Measurements from ENCODE around the gene RLN2. TPM values are rescaled to one million over a fixed set of nuclear protein-coding genes. Genes with fewer than 3 reads are reported as not detected.
"Not testable (repeated sequence)": the region's sequence is repeated elsewhere in the genome, so short reads cannot be mapped to it uniquely, and the experiment has no call there.

Gene RLN2
- polyA plus RNA-seq, 4 donors = 0.38 to 0.81 TPM; not detected in 2

GRCh38 chr9:5326187-5326586 lies 21.7 kb upstream of the RLN2 start:
- DNase-seq = no peak
- Histone ChIP-seq H3K27me3 (ENCODE audit: control insufficient read depth in 3 of 3, insufficient read depth in 3 of 3, low read length in 3 of 3) (no peaks in the 10 kb centered on the region), H3K9me3 (ENCODE audit: control insufficient read depth in 2 of 2, insufficient read depth in 1 of 2, low read depth in 1 of 2, low read length in 1 of 2) (no peaks in the 10 kb centered on the region), H3K4me1 (ENCODE audit: control insufficient read depth in 3 of 3, insufficient read depth in 2 of 3, low read depth in 1 of 3, low read length in 2 of 3) (no peaks in the 10 kb centered on the region), H3K36me3 (ENCODE audit: control insufficient read depth in 3 of 3, insufficient read depth in 2 of 3, low read depth in 1 of 3, low read length in 3 of 3) (no peaks in the 10 kb centered on the region), H3K4me3 (ENCODE audit: low read depth in 1 of 3, low read length in 3 of 3) (no peak overlapping the region), H3K27ac (ENCODE audit: low read depth in 1 of 3, low read length in 2 of 3) (no peak overlapping the region)
- no peak for FAIRE-seq

GRCh38 chr9:5321601-5322000 lies 17.1 kb upstream of the RLN2 start:
- not testable (repeated sequence) for H3K36me3 ChIP-seq (ENCODE audit: control insufficient read depth in 3 of 3, insufficient read depth in 2 of 3, low read depth in 1 of 3, low read length in 3 of 3); H3K27me3 ChIP-seq (ENCODE audit: control insufficient read depth in 3 of 3, insufficient read depth in 3 of 3, low read length in 3 of 3); DNase-seq; H3K9me3 ChIP-seq (ENCODE audit: control insufficient read depth in 2 of 2, insufficient read depth in 1 of 2, low read depth in 1 of 2, low read length in 1 of 2); FAIRE-seq; H3K4me3 ChIP-seq (ENCODE audit: low read depth in 1 of 3, low read length in 3 of 3); H3K27ac ChIP-seq (ENCODE audit: low read depth in 1 of 3, low read length in 2 of 3); H3K4me1 ChIP-seq (ENCODE audit: control insufficient read depth in 3 of 3, insufficient read depth in 2 of 3, low read depth in 1 of 3, low read length in 2 of 3)
- 71 to 80% (median 79%) methylated on average over 1 of the region's 1 CpG for WGBS, 3 donors

- Histone ChIP-seq H3K36me3 (ENCODE audit: control insufficient read depth in 3 of 3, insufficient read depth in 2 of 3, low read depth in 1 of 3, low read length in 3 of 3) (no peaks in the 10 kb centered on the region), H3K27me3 (ENCODE audit: control insufficient read depth in 3 of 3, insufficient read depth in 3 of 3, low read length in 3 of 3) (no peaks in the 10 kb centered on the region), H3K9me3 (ENCODE audit: control insufficient read depth in 2 of 2, insufficient read depth in 1 of 2, low read depth in 1 of 2, low read length in 1 of 2) (no peaks in the 10 kb centered on the region), H3K4me3 (ENCODE audit: low read depth in 1 of 3, low read length in 3 of 3) (no peak overlapping the region), H3K4me1 (ENCODE audit: control insufficient read depth in 3 of 3, insufficient read depth in 2 of 3, low read depth in 1 of 3, low read length in 2 of 3) (no peaks in the 10 kb centered on the region), H3K27ac (ENCODE audit: low read depth in 1 of 3, low read length in 2 of 3) (no peak overlapping the region)
- FAIRE-seq (no peak), DNase-seq (no peak)
- 7 to 27% (median 11%) methylated on average over 1 of the region's 1 CpG for WGBS, 3 donors
Measured at GRCh38 chr9:5321058-5321457, 16.5 kb upstream of the RLN2 start.

- H3K9me3 ChIP-seq (ENCODE audit: control insufficient read depth in 2 of 2, insufficient read depth in 1 of 2, low read depth in 1 of 2, low read length in 1 of 2) = peaks cover 0 to 11% of the 10 kb centered on the region in 2 donors
- FAIRE-seq = not testable (repeated sequence)
- 98 to 100% (median 100%) methylated on average over 1 of the region's 1 CpG for WGBS, 3 donors
Measured at GRCh38 chr9:5316406-5316805, 11.9 kb upstream of the RLN2 start.

GRCh38 chr9:5315187-5315923 lies 10.8 kb upstream of the RLN2 start:
- Histone ChIP-seq H3K27me3 (ENCODE audit: control insufficient read depth in 3 of 3, insufficient read depth in 3 of 3, low read length in 3 of 3) (no peaks in the 10 kb centered on the region), H3K9me3 (ENCODE audit: control insufficient read depth in 2 of 2, insufficient read depth in 1 of 2, low read depth in 1 of 2, low read length in 1 of 2) (peaks cover 0 to 11% of the 10 kb centered on the region in 2 donors), H3K4me1 (ENCODE audit: control insufficient read depth in 3 of 3, insufficient read depth in 2 of 3, low read depth in 1 of 3, low read length in 2 of 3) (no peaks in the 10 kb centered on the region), H3K4me3 (ENCODE audit: low read depth in 1 of 3, low read length in 3 of 3) (no peak overlapping the region), H3K36me3 (ENCODE audit: control insufficient read depth in 3 of 3, insufficient read depth in 2 of 3, low read depth in 1 of 3, low read length in 3 of 3) (no peaks in the 10 kb centered on the region), H3K27ac (ENCODE audit: low read depth in 1 of 3, low read length in 2 of 3) (no peak overlapping the region)
- 55 to 67% (median 65%) methylated on average over 4 of the region's 4 CpGs for WGBS, 3 donors
- FAIRE-seq (no peak), DNase-seq (no peak)

More at GRCh38 chr9:5316406-5316805, 11.9 kb upstream of the RLN2 start:
- not testable (repeated sequence) for H3K27me3 ChIP-seq (ENCODE audit: control insufficient read depth in 3 of 3, insufficient read depth in 3 of 3, low read length in 3 of 3); DNase-seq; H3K27ac ChIP-seq (ENCODE audit: low read depth in 1 of 3, low read length in 2 of 3); H3K4me3 ChIP-seq (ENCODE audit: low read depth in 1 of 3, low read length in 3 of 3); H3K4me1 ChIP-seq (ENCODE audit: control insufficient read depth in 3 of 3, insufficient read depth in 2 of 3, low read depth in 1 of 3, low read length in 2 of 3); H3K36me3 ChIP-seq (ENCODE audit: control insufficient read depth in 3 of 3, insufficient read depth in 2 of 3, low read depth in 1 of 3, low read length in 3 of 3)

GRCh38 chr9:5310851-5311250 lies 6.3 kb upstream of the RLN2 start:
- FAIRE-seq (no peak), DNase-seq (no peak)
- H3K27me3 ChIP-seq (ENCODE audit: control insufficient read depth in 3 of 3, insufficient read depth in 3 of 3, low read length in 3 of 3) = peaks cover 0 to 2% (median 0%) of the 10 kb centered on the region in 3 donors
- H3K4me1 ChIP-seq (ENCODE audit: control insufficient read depth in 3 of 3, insufficient read depth in 2 of 3, low read depth in 1 of 3, low read length in 2 of 3) = no peaks in the 10 kb centered on the region
- H3K9me3 ChIP-seq (ENCODE audit: control insufficient read depth in 2 of 2, insufficient read depth in 1 of 2, low read depth in 1 of 2, low read length in 1 of 2) = peaks cover 0 to 11% of the 10 kb centered on the region in 2 donors
- H3K4me3 ChIP-seq (ENCODE audit: low read depth in 1 of 3, low read length in 3 of 3) = no peak overlapping the region
- H3K27ac ChIP-seq (ENCODE audit: low read depth in 1 of 3, low read length in 2 of 3) = no peak overlapping the region
- H3K36me3 ChIP-seq (ENCODE audit: control insufficient read depth in 3 of 3, insufficient read depth in 2 of 3, low read depth in 1 of 3, low read length in 3 of 3) = no peaks in the 10 kb centered on the region

- Histone ChIP-seq H3K9me3 (ENCODE audit: control insufficient read depth in 2 of 2, insufficient read depth in 1 of 2, low read depth in 1 of 2, low read length in 1 of 2) (no peaks in the 10 kb centered on the region), H3K27me3 (ENCODE audit: control insufficient read depth in 3 of 3, insufficient read depth in 3 of 3, low read length in 3 of 3) (peaks cover 0 to 2% (median 0%) of the 10 kb centered on the region in 3 donors), H3K27ac (ENCODE audit: low read depth in 1 of 3, low read length in 2 of 3) (no peak overlapping the region), H3K36me3 (ENCODE audit: control insufficient read depth in 3 of 3, insufficient read depth in 2 of 3, low read depth in 1 of 3, low read length in 3 of 3) (no peaks in the 10 kb centered on the region), H3K4me1 (ENCODE audit: control insufficient read depth in 3 of 3, insufficient read depth in 2 of 3, low read depth in 1 of 3, low read length in 2 of 3) (no peaks in the 10 kb centered on the region), H3K4me3 (ENCODE audit: low read depth in 1 of 3, low read length in 3 of 3) (no peak overlapping the region)
- FAIRE-seq (no peak), DNase-seq (no peak)
- WGBS, 3 donors = 80 to 86% (median 86%) methylated on average over 2 of the region's 2 CpGs
Measured at GRCh38 chr9:5305741-5306140, 1.2 kb upstream of the RLN2 start.

- Histone ChIP-seq H3K36me3 (ENCODE audit: control insufficient read depth in 3 of 3, insufficient read depth in 2 of 3, low read depth in 1 of 3, low read length in 3 of 3) (no peaks in the 10 kb centered on the region), H3K4me3 (ENCODE audit: low read depth in 1 of 3, low read length in 3 of 3) (no peak overlapping the region), H3K27ac (ENCODE audit: low read depth in 1 of 3, low read length in 2 of 3) (no peak overlapping the region), H3K27me3 (ENCODE audit: control insufficient read depth in 3 of 3, insufficient read depth in 3 of 3, low read length in 3 of 3) (no peaks in the 10 kb centered on the region), H3K9me3 (ENCODE audit: control insufficient read depth in 2 of 2, insufficient read depth in 1 of 2, low read depth in 1 of 2, low read length in 1 of 2) (no peaks in the 10 kb centered on the region), H3K4me1 (ENCODE audit: control insufficient read depth in 3 of 3, insufficient read depth in 2 of 3, low read depth in 1 of 3, low read length in 2 of 3) (no peaks in the 10 kb centered on the region)
- WGBS, 3 donors = 58 to 74% (median 67%) methylated on average over 4 of the region's 4 CpGs
- FAIRE-seq = no peak
- DNase-seq = no peak
Measured at GRCh38 chr9:5301544-5301943, 3.0 kb downstream of the RLN2 start.

DNA sequence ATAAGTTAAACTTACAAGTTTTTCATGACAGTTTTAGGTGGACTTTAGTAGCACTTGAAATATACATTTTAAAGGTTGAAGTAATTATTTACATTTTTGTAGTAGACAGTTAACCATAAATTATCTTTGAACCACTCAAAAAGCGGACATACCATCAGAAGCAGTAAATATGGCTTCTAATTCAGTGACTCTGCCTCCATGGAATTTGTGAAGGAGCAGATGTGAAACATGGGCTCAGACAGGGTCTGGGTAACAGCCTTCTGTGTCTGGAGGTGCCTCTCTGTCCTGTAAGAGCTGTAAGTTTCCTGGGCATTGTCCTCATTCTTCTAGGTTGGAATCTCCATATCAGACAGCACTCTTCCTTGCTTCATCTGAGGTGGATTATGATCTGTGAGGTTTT lies 12.4 kb downstream of the RLN2 start:
- H3K27ac ChIP-seq (ENCODE audit: low read depth in 1 of 3, low read length in 2 of 3) = no peak overlapping the region
- H3K27me3 ChIP-seq (ENCODE audit: control insufficient read depth in 3 of 3, insufficient read depth in 3 of 3, low read length in 3 of 3) = no peaks in the 10 kb centered on the region
- WGBS, 3 donors = 85 to 97% (median 96%) methylated on average over 1 of the region's 1 CpG
- DNase-seq = no peak
- H3K4me3 ChIP-seq (ENCODE audit: low read depth in 1 of 3, low read length in 3 of 3) = no peak overlapping the region
- H3K9me3 ChIP-seq (ENCODE audit: control insufficient read depth in 2 of 2, insufficient read depth in 1 of 2, low read depth in 1 of 2, low read length in 1 of 2) = no peaks in the 10 kb centered on the region
- no peaks in the 10 kb centered on the region for H3K4me1 ChIP-seq (ENCODE audit: control insufficient read depth in 3 of 3, insufficient read depth in 2 of 3, low read depth in 1 of 3, low read length in 2 of 3)
- no peaks in the 10 kb centered on the region for H3K36me3 ChIP-seq (ENCODE audit: control insufficient read depth in 3 of 3, insufficient read depth in 2 of 3, low read depth in 1 of 3, low read length in 3 of 3)
- FAIRE-seq = no peak

Data from small intestine (tissue), 7 donors.